Lung (tissue), 12 donors: Measurements from ENCODE around the gene EGFR. TPM values are rescaled to one million over a fixed set of nuclear protein-coding genes. Genes with fewer than 3 reads are reported as not detected.

Experiments
- ATAC-seq: fragments of 200-7000 bp; cut with Tn5 transposase; one replicate; pipeline ENCODE4 v1.9.1; 2020; ENCODE audit warnings: moderate number of reproducible peaks; ENCODE audit not compliant: insufficient read depth, low FRiP score
- DNase-seq, 3 donors: peaks; one replicate each; pipeline ENCODE4 v3.0.0-alpha.2; 2013 to 2017
- H3K27ac ChIP-seq, 2 donors: one replicate each; pipeline ENCODE4 v1.5.1; 2013; ENCODE audit warnings: mild to moderate bottlenecking in 2 of 2, moderate library complexity in 2 of 2, control low read depth in 1 of 2, inconsistent platforms in 1 of 2, low read depth in 1 of 2, low read length in 1 of 2
- H3K27me3 ChIP-seq, 3 donors: one replicate each; pipeline ENCODE4 v1.5.1; 2013; ENCODE audit warnings: low read length in 2 of 3; ENCODE audit not compliant: control insufficient read depth in 3 of 3, insufficient read depth in 3 of 3
- H3K36me3 ChIP-seq, 4 donors: one replicate each; pipeline ENCODE4 v1.5.1; 2013; ENCODE audit warnings: low read length in 4 of 4, mild to moderate bottlenecking in 1 of 4, moderate library complexity in 1 of 4; ENCODE audit not compliant: control insufficient read depth in 4 of 4, insufficient read depth in 4 of 4
- H3K4me1 ChIP-seq, 5 donors: one replicate each; pipeline ENCODE4 v1.5.1; 2013; ENCODE audit warnings: low read length in 5 of 5, mild to moderate bottlenecking in 2 of 5, moderate library complexity in 1 of 5; ENCODE audit not compliant: control insufficient read depth in 5 of 5, insufficient read depth in 5 of 5
- H3K4me3 ChIP-seq: one replicate; pipeline ENCODE4 v1.5.1; 2013; ENCODE audit warnings: mild to moderate bottlenecking, control low read depth, moderate library complexity
- H3K9ac ChIP-seq, 2 donors: one replicate each; pipeline ENCODE4 v1.5.1; 2013; ENCODE audit warnings: low read length in 2 of 2, control low read depth in 1 of 2; ENCODE audit not compliant: insufficient read depth in 1 of 2
- H3K9me3 ChIP-seq, 4 donors: one replicate each; pipeline ENCODE4 v1.5.1; 2013; ENCODE audit warnings: low read length in 3 of 4, mild to moderate bottlenecking in 1 of 4, moderate library complexity in 1 of 4; ENCODE audit not compliant: control insufficient read depth in 4 of 4, insufficient read depth in 3 of 4
- CTCF ChIP-seq: IDR thresholded peaks from 2 replicates; pipeline ENCODE4 v1.5.1; 2012; ENCODE audit warnings: mild to moderate bottlenecking; ENCODE audit errors: control extremely low read depth, extremely low read depth
- WGBS, 2 donors: extraction: QIAGEN DNeasy Blood & Tissue Kit; methylation state at CpG; one replicate each; pipeline ENCODE4 v1.1.7; 2013; 5-methylcytosine and 5-hydroxymethylcytosine counted together
- polyA plus RNA-seq, 2 donors: library from polyadenylated mRNA; stranded (reverse); fragments of 200-250 nt; gene quantifications; one replicate each; pipeline ENCODE4 v1.2.1, GENCODE V29; 2013
- total RNA-seq, 2 donors: library from RNA; depleted of rRNA in 1 of 2; stranded (reverse); fragments of >200 nt in 1 of 2; gene quantifications; one replicate each; pipeline ENCODE4 v1.2.1, GENCODE V29; 2014 to 2021
- donor health status: control.
- donor health status: control.
- donor health status: Bipolar disorder and iron deficiency.
- donor health status: healthy.
- donor health status: DM: yes; HTN: yes; CAD: no.

The EGFR gene
- total and polyA plus RNA-seq, 4 donors: 11.6 to 78.7 (median 37.1) TPM

- H3K9ac ChIP-seq: no peak overlapping the region
- ATAC-seq (no peak), DNase-seq (no peak)
- no peaks in the 10 kb centered on the region for H3K9me3 ChIP-seq
- H3K36me3 ChIP-seq: no peaks in the 10 kb centered on the region
- no peak for TF ChIP-seq CTCF
- no peak overlapping the region for H3K27ac ChIP-seq
- peaks cover 0 to 17% (median 6%) of the 10 kb centered on the region in 5 donors for H3K4me1 ChIP-seq
- WGBS, 2 donors: 93% methylated on average over 3 of the region's 3 CpGs
- no peak overlapping the region for H3K4me3 ChIP-seq
- H3K27me3 ChIP-seq: peaks cover 0 to 5% (median 0%) of the 10 kb centered on the region in 3 donors
Measured at GRCh38 chr7:55251313-55251712, 232.5 kb downstream of the EGFR start.

GRCh38 chr7:55251911-55252310 lies 233.1 kb downstream of the EGFR start:
- no peak for TF ChIP-seq CTCF
- peaks cover 0 to 5% (median 0%) of the 10 kb centered on the region in 3 donors for H3K27me3 ChIP-seq
- H3K9ac ChIP-seq: no peak overlapping the region
- H3K4me3 ChIP-seq: no peak overlapping the region
- no peak overlapping the region for H3K27ac ChIP-seq
- WGBS, 2 donors: 88 to 90% methylated on average over 7 of the region's 7 CpGs
- ATAC-seq (no peak), DNase-seq (no peak)
- H3K9me3 ChIP-seq: no peaks in the 10 kb centered on the region
- peaks cover 0 to 14% (median 4%) of the 10 kb centered on the region in 5 donors for H3K4me1 ChIP-seq
- no peaks in the 10 kb centered on the region for H3K36me3 ChIP-seq

- H3K27ac ChIP-seq: no peak overlapping the region
- TF ChIP-seq CTCF: no peak
- H3K9me3 ChIP-seq: no peaks in the 10 kb centered on the region
- peaks cover 0 to 5% (median 0%) of the 10 kb centered on the region in 3 donors for H3K27me3 ChIP-seq
- H3K4me3 ChIP-seq: no peak overlapping the region
- ATAC-seq (no peak), DNase-seq (peak in 1 of 3 donors; percentile 48)
- H3K4me1 ChIP-seq: peaks cover 0 to 14% (median 4%) of the 10 kb centered on the region in 5 donors
- H3K36me3 ChIP-seq: no peaks in the 10 kb centered on the region
- no peak overlapping the region for H3K9ac ChIP-seq
Measured at GRCh38 chr7:55252386-55252785, 233.6 kb downstream of the EGFR start.

- Histone ChIP-seq H3K27me3 (peaks cover 0 to 5% (median 0%) of the 10 kb centered on the region in 3 donors), H3K4me3 (no peak overlapping the region), H3K4me1 (peaks cover 0 to 14% (median 4%) of the 10 kb centered on the region in 5 donors), H3K36me3 (no peaks in the 10 kb centered on the region), H3K27ac (no peak overlapping the region), H3K9me3 (no peaks in the 10 kb centered on the region), H3K9ac (no peak overlapping the region)
- ATAC-seq: no peak
- DNase-seq: no peak
- WGBS, 2 donors: 95 to 96% methylated on average over 3 of the region's 3 CpGs
- TF ChIP-seq CTCF: no peak
Measured at GRCh38 chr7:55253188-55253587, 234.4 kb downstream of the EGFR start.
